Osteoblast (primary cell): ENCODE data around the gene KLHDC10. TPM values are rescaled to one million over a fixed set of nuclear protein-coding genes. Genes with fewer than 3 reads are reported as not detected.
"Not testable (repeated sequence)": the region's sequence is repeated elsewhere in the genome, so short reads cannot be mapped to it uniquely, and the experiment has no call there.

Experiments used
- DNase-seq: peaks from one replicate; pipeline ENCODE4 v3.0.0; 2011; ENCODE audit warnings: low spot score, mixed read lengths; ENCODE audit not compliant: insufficient read length; ENCODE audit errors: missing footprints
- H2AFZ ChIP-seq: 2 replicates; pipeline ENCODE4 v1.6.0; 2011; ENCODE audit warnings: mild to moderate bottlenecking, low read length
- H3K27ac ChIP-seq: 2 replicates; pipeline ENCODE4 v1.5.1; 2011; ENCODE audit warnings: mild to moderate bottlenecking, low read depth, low read length, moderate library complexity
- H3K27me3 ChIP-seq: 2 replicates; pipeline ENCODE4 v1.6.0; 2012; ENCODE audit warnings: mild to moderate bottlenecking, control low read depth, inconsistent platforms, low read length, moderate library complexity; ENCODE audit not compliant: insufficient read depth
- H3K36me3 ChIP-seq: 2 replicates; pipeline ENCODE4 v1.5.1; 2011; ENCODE audit warnings: mild to moderate bottlenecking, low read length, control low read depth, moderate library complexity; ENCODE audit not compliant: insufficient read depth
- H3K4me1 ChIP-seq: 2 replicates; pipeline ENCODE4 v1.5.1; 2011; ENCODE audit warnings: mild to moderate bottlenecking, low read length, control low read depth, moderate library complexity; ENCODE audit not compliant: insufficient read depth
- H3K4me2 ChIP-seq: 2 replicates; pipeline ENCODE4 v1.6.0; 2011; ENCODE audit warnings: mild to moderate bottlenecking, low read length; ENCODE audit not compliant: insufficient read depth
- H3K4me3 ChIP-seq: fragments of 200-600 bp; sonication (generic); 3 replicates; pipeline ENCODE4 v1.5.1; 2012; ENCODE audit warnings: mild to moderate bottlenecking, low read length, inconsistent platforms; ENCODE audit not compliant: insufficient read depth
- H3K79me2 ChIP-seq: 2 replicates; pipeline ENCODE4 v1.6.0; 2012; ENCODE audit warnings: mild to moderate bottlenecking, low read length, control low read depth, inconsistent platforms; ENCODE audit not compliant: insufficient read depth
- H3K9me3 ChIP-seq: 2 replicates; pipeline ENCODE4 v1.5.1; 2011; ENCODE audit warnings: low read depth, low read length, control low read depth
- H4K20me1 ChIP-seq: 2 replicates; pipeline ENCODE4 v1.6.0; 2012; ENCODE audit warnings: mild to moderate bottlenecking, low read length, control low read depth; ENCODE audit not compliant: insufficient read depth
- total RNA-seq: library from RNA; depleted of rRNA; stranded (reverse); fragments of >200 nt; gene quantifications from 2 replicates; pipeline ENCODE4 v1.2.3, GENCODE V29; 2012
- TF ChIP-seq, protein P1 (sequence below): IDR thresholded peaks from 2 replicates; pipeline ENCODE4 v1.5.1; 2011; ENCODE audit warnings: mild to moderate bottlenecking, low read depth, low read length, moderate library complexity; ENCODE audit errors: extremely low read depth

Gene KLHDC10
- total RNA-seq, 1 donor: 32.6 TPM

DNA sequence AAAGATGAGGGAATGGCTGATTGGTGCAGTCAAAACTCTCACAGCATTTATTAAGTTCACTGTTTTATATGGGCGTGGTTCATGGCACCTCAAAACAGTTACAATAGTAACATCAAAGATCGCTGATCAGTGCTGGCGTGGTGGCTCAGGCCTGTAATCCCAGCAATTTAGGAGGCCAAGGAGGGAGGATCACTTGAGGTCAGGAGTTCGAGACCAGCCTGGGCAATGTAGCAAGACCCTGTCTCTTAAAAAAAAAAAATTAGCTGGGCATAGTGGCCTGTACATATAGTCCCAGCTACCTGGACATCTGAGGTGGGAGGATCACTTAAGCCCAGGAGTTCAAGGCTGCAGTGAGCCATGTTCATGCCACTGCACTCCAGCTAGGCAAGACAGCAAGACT lies 48.5 kb downstream of the KLHDC10 start:
- H3K4me3 ChIP-seq: no peak overlapping the region
- no peak for DNase-seq
- H3K27ac ChIP-seq: no peak overlapping the region
- H3K79me2 ChIP-seq: no peaks in the 10 kb centered on the region
- H3K9me3 ChIP-seq: no peaks in the 10 kb centered on the region
- no peaks in the 10 kb centered on the region for H3K4me1 ChIP-seq
- no peak overlapping the region for H3K4me2 ChIP-seq
- TF ChIP-seq, protein P1, sequence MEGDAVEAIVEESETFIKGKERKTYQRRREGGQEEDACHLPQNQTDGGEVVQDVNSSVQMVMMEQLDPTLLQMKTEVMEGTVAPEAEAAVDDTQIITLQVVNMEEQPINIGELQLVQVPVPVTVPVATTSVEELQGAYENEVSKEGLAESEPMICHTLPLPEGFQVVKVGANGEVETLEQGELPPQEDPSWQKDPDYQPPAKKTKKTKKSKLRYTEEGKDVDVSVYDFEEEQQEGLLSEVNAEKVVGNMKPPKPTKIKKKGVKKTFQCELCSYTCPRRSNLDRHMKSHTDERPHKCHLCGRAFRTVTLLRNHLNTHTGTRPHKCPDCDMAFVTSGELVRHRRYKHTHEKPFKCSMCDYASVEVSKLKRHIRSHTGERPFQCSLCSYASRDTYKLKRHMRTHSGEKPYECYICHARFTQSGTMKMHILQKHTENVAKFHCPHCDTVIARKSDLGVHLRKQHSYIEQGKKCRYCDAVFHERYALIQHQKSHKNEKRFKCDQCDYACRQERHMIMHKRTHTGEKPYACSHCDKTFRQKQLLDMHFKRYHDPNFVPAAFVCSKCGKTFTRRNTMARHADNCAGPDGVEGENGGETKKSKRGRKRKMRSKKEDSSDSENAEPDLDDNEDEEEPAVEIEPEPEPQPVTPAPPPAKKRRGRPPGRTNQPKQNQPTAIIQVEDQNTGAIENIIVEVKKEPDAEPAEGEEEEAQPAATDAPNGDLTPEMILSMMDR: no peak
- no peaks in the 10 kb centered on the region for H3K27me3 ChIP-seq
- no peaks in the 10 kb centered on the region for H4K20me1 ChIP-seq
- H2AFZ ChIP-seq: no peak overlapping the region
- H3K36me3 ChIP-seq: peaks cover 26% of the 10 kb centered on the region

- no peak for DNase-seq
- TF ChIP-seq, protein P1: no peak
- H3K9me3 ChIP-seq: no peaks in the 10 kb centered on the region
- H4K20me1 ChIP-seq: no peaks in the 10 kb centered on the region
- H2AFZ ChIP-seq: no peak overlapping the region
- peaks cover 47% of the 10 kb centered on the region for H3K36me3 ChIP-seq
- no peaks in the 10 kb centered on the region for H3K27me3 ChIP-seq
- no peak overlapping the region for H3K4me3 ChIP-seq
- H3K4me2 ChIP-seq: no peak overlapping the region
- no peaks in the 10 kb centered on the region for H3K79me2 ChIP-seq
- H3K27ac ChIP-seq: no peak overlapping the region
- peaks cover 12% of the 10 kb centered on the region for H3K4me1 ChIP-seq
These were observed 53.2 kb downstream of the KLHDC10 start for GRCh38 chr7:130123501-130123900.

- Histone ChIP-seq H2AFZ (no peak overlapping the region), H3K4me3 (no peak overlapping the region), H3K4me1 (peaks cover 12% of the 10 kb centered on the region), H4K20me1 (no peaks in the 10 kb centered on the region), H3K9me3 (no peaks in the 10 kb centered on the region), H3K27ac (no peak overlapping the region), H3K27me3 (no peaks in the 10 kb centered on the region), H3K4me2 (no peak overlapping the region), H3K79me2 (no peaks in the 10 kb centered on the region), H3K36me3 (peaks cover 51% of the 10 kb centered on the region)
- DNase-seq: no peak
- TF ChIP-seq, protein P1: no peak
These were observed 54.4 kb downstream of the KLHDC10 start for GRCh38 chr7:130124711-130125110.

DNA sequence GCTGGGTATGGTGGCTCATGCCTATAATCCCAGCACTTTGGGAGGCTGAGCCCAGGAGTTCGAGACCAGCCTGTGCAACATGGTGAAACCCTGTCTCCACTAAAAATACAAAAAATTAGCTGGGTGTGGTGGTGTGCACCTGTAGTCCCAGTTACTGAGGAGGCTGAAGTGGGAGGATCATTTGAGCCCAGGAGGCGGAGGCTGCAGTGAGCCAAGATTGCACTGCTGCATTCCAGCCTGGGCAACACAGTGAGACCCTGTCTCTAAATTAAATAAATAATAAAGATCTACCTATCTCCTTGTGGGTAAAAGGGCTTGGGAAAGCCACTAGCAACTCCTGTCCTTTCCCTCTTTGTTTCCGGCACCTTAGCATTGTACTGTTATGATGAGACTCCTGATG lies 56.5 kb downstream of the KLHDC10 start:
- not testable (repeated sequence) for H3K27ac ChIP-seq, H3K27me3 ChIP-seq, DNase-seq, H2AFZ ChIP-seq, H3K4me2 ChIP-seq, H3K9me3 ChIP-seq, H4K20me1 ChIP-seq, H3K79me2 ChIP-seq, H3K4me3 ChIP-seq
- H3K36me3 ChIP-seq: peaks cover 60% of the 10 kb centered on the region
- H3K4me1 ChIP-seq: peaks cover 12% of the 10 kb centered on the region
